HL-60/S4 treated with phorbol 12-myristate 13-acetate at 8.2 ng/mL for 4 days and 3 days (cell line): ENCODE measurements around the gene IL1RN.

ENCODE experiments used
- in situ Hi-C: fragments of 300-500 bp; cut with MboI; formaldehyde crosslinking; loops from 2 replicates; pipeline ENCODE4 v1.15.0; 2022; ENCODE audit warnings: low sequenced_read_pairs

The IL1RN gene

GRCh38 chr2:113127646-113128570, 510 bp downstream of the IL1RN start:
- in situ Hi-C loops: no loop called here

GRCh38 chr2:113129519-113130078, 2.2 kb downstream of the IL1RN start:
- in situ Hi-C loops: no loop called here

- in situ Hi-C loops: no loop called here
Observed at GRCh38 chr2:113131352-113132185, 4.2 kb downstream of the IL1RN start.

DNA sequence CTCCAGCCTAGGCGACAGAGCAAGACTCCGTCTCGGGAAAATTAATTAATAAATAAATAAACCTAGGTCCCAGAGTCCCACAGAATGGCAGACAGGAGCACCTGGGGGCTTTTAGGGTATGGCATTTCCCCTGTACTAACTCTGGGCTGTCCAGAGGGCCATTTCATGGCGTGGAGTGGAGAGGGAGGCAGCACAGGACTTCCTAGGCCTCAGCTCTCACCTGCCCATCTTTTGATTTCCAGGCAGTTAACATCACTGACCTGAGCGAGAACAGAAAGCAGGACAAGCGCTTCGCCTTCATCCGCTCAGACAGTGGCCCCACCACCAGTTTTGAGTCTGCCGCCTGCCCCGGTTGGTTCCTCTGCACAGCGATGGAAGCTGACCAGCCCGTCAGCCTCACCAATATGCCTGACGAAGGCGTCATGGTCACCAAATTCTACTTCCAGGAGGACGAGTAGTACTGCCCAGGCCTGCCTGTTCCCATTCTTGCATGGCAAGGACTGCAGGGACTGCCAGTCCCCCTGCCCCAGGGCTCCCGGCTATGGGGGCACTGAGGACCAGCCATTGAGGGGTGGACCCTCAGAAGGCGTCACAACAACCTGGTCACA, 5.1 kb downstream of the IL1RN start:
- in situ Hi-C loops: no loop called here

GRCh38 chr2:113133704-113134598, 6.6 kb downstream of the IL1RN start:
- in situ Hi-C loops: no loop called here

- in situ Hi-C loops: no loop called here
Observed at GRCh38 chr2:113134717-113135116, 7.3 kb downstream of the IL1RN start.

- in situ Hi-C loops: no loop called here
Observed at GRCh38 chr2:113135317-113135716, 7.9 kb downstream of the IL1RN start.

DNA sequence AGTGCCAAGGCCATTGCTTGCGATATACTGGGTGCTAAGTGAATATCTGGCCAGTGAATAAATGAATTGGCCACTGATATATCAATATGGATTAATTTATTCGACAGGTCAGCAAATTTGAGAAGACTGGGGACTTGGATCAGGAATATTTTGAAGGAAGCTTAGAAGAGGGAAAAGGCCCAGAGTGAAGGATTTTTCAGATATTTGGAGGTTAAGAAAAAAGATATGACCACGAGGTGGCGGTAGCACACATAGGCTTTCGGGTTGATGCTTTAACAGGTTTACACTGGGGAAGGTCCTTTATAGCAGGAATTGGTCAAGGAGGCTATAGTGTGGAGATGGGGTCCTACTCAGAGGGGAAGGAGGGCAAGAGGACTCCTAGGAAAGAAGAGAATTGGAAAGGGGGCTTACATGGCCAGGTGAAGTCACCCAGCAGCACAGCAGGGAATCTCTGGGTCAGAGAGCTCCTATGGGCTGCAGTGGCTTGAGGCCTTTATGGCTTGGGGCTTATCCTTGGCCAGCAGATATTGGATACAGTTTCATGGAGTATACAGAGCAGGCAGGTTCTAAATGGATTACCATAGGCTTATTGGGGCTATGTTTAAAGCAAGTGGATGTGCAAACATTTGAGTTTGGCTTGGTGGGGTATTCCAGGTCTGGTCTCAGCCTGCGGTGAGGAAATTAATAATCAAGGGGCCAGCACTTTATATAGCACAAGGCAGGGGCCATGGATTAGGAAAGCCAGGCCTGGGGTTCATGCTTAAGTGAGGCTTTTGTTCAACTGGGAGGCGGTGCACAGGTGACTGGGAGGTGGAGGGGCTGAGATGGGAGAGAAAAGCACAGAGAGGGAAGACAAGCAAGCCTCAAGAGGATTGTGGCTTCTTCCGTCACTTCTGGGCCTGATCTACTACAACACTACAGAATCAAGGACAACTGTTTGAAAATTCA, 9.7 kb downstream of the IL1RN start:
- in situ Hi-C loops: no loop called here

DNA sequence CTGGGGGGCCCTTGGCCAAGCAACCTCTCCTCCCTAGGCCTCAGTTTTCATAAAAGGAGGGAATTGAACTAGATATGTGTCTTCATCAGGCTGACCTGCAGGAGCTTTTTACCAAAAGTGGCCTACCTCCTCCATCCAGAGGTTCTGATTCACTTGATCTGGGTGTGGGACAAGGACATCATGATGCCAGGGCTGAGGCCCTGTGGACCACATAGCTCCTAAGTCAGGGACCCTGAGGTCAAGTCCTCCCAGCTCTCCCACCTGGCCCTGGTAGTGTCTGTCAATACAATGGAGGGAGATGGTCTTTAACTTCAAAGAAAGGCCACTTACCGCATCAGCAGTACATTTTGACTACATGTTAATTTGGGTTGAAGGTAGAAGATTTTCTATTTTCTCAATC, 10.4 kb downstream of the IL1RN start:
- in situ Hi-C loops: no loop called here

DNA sequence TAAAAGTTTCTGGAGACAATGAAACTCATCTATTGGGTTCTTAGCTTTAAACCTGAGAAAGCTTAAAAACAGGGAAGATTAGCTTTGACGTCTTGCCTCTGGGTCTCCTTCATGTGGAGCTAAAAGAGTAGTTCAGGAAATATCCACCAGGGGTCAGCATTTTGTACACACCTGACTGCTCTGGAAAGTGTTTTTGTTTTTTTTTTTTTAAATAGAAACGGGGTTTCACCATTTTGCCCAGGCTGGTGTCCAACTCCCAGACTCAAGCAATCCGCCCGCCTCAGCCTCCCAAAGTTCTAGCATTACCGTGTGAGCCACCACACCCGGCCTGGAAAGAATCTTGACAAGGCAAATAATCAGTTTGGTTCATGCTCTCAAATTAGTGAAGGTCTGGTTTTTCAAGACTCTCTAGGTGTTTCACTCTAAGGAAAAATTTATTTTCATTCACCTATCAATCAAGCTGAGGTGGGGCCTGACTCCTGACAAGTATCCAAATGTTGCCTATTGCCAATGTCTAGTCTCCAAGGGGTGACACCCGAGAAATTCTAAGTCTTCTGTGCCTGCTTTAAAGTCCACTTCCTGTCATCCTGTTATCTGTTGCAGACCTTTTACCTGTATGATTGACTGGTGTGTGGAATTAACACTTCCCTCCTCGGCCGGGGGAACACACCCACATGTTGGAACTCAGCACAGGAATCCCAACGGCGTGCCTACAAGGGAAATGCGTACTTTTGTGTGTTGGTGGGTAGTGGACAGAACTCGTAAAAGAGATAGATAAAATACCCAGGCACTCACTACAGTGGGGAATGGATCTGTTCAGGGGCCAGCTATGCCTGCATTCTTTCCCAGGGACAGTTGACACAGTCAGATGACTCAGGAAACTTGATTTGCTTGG, 11.3 kb downstream of the IL1RN start:
- in situ Hi-C loops: no loop called here

DNA sequence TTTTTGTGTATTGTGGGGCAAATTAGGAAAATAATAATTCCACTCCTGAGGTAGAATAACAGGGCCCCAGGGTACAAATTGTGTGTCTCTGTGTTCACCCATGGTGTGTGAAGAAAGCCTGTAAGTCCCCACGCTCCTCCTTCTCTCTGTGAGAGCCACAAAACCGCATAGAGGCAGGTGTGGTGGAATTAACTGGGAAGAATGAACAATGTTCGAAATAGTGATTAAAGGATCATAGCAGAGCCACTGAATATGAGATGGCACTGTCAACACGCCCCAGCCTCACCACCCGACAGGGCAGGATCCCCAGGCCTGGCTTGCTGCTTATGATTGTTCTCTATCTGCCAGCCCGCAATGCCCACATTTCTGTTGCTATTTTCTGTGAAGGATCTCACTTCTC, 14.1 kb downstream of the IL1RN start:
- in situ Hi-C loops: no loop called here

- in situ Hi-C loops: no loop called here
Observed at GRCh38 chr2:113142290-113142689, 14.9 kb downstream of the IL1RN start.

DNA sequence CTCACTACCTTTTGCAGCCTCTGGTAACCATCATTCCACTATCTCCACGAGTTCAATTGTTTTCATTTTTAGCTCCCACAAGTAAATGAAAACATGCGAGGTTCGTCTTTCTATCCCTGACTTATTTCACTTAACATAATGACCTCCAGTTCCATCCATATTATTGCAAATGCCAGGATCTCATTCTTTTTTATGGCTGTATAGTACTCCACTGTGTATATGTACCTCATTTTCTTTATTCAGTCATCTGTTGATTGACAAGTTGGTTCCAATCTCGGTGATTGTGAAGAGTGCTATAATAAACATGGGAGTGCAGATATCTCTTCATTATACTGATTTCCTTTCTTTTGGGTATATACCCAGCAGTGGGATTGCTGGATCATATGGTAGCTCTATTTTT, 16.9 kb downstream of the IL1RN start:
- in situ Hi-C loops: no loop called here

- in situ Hi-C loops: no loop called here
Observed at GRCh38 chr2:113148606-113149552, 21.5 kb downstream of the IL1RN start.

DNA sequence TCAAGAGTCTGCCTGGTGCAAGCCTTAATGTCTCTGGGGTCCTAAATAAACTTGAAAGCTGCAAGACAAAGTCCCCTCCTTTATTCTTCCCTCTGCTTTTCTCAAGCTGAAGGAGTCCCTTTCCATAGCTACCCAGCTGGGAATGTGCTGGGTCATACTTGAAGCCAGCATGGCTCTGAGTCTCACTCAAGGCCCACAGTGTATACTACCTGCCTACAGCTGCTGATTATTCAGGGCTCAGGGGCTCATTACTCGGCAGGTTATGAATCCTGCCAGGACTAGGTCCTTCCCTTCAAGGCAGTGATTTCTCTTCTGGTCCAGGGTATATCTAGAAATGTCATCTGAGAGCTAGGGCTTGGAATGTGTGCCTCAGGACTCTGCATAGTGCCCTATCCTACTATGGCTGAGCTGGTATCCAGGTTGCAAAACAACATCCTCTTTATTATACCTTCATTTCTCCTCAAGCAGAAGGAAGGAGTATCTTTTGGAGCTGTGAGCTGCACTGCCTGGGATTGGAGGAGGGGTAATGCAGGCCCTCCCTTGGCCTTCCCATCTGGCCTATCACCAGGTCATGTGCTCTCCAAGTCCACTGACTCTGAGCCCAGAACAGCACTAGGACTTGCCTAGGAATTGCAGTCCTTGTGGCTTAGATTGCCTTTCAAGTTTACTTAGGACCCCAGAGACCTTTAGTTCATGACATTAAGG, 22.3 kb downstream of the IL1RN start:
- in situ Hi-C loops: no loop called here

- in situ Hi-C loops: no loop called here
Observed at GRCh38 chr2:113150258-113150601, 22.8 kb downstream of the IL1RN start.
